Adrenal gland (tissue), 12 donors: ENCODE measurements around the gene SRRM2. TPM values are rescaled to one million over a fixed set of nuclear protein-coding genes. Genes with fewer than 3 reads are reported as not detected.

Experiments
- DNase-seq, 7 donors: peaks; one replicate each; pipeline ENCODE4 v3.0.0-alpha.2; 2019 to 2020
- H3K27ac ChIP-seq, 5 donors: fragments of 200-600 bp; sonication (generic) in 4 of 5; 1 replicate in 3 of 5; 2 replicates in 2 of 5; pipeline versions ENCODE4 v1.5.1 to v1.8.0; 2016 to 2020; ENCODE audit warnings: mild to moderate bottlenecking in 1 of 5
- H3K27me3 ChIP-seq: fragments of 200-600 bp; 2 replicates; pipeline ENCODE4 v1.8.0; 2021
- H3K36me3 ChIP-seq, 2 donors: fragments of 200-600 bp; replicated peaks in 1 of 2; 1 replicate in 1 of 2; 2 replicates in 1 of 2; pipeline versions ENCODE4 v1.5.1 to v1.8.0; 2018 to 2022
- H3K4me1 ChIP-seq, 2 donors: fragments of 200-600 bp; replicated peaks in 1 of 2; 1 replicate in 1 of 2; 2 replicates in 1 of 2; pipeline versions ENCODE4 v1.5.1 to v1.8.0; 2018 to 2021
- H3K4me3 ChIP-seq, 4 donors: fragments of 200-600 bp; sonication (generic) in 3 of 4; one replicate each; pipeline ENCODE4 v1.5.1; 2016 to 2018
- H3K9me3 ChIP-seq, 3 donors: fragments of 200-600 bp; sonication (generic) in 1 of 3; replicated peaks in 1 of 3; 1 replicate in 2 of 3; 2 replicates in 1 of 3; pipeline versions ENCODE4 v1.5.1 to v1.8.0; 2016 to 2021
- CTCF ChIP-seq, 6 experiments: fragments of 450-650 bp in 4 of 6; fragments of 200-600 bp in 2 of 6; sonication (generic) in 1 of 6; IDR thresholded peaks; 1 replicate in 5 of 6; 2 replicates in 1 of 6; pipeline versions ENCODE4 v1.5.1 to v1.8.0; 2016 to 2021; ENCODE audit warnings: antibody characterized with exemption in 6 of 6, mild to moderate bottlenecking in 2 of 6, moderate library complexity in 1 of 6
- POLR2A ChIP-seq, 2 donors: fragments of 450-650 bp; IDR thresholded peaks; one replicate each; pipeline ENCODE4 v1.6.1; 2017; ENCODE audit warnings: antibody characterized with exemption in 2 of 2, mild to moderate bottlenecking in 2 of 2, moderate library complexity in 1 of 2
- WGBS, 4 donors: extraction: QIAGEN DNeasy Blood & Tissue Kit in 2 of 4; methylation state at CpG; one replicate each; pipeline versions ENCODE4 v1.1.5 to v1.1.7; 2013 to 2017; 5-methylcytosine and 5-hydroxymethylcytosine counted together
- intact Hi-C, 2 donors: fragments of 100-400 bp; cut with DNase I; formaldehyde crosslinking; loops; one replicate each; pipeline versions ENCODE4 v1.14.1 to v1.15.0; 2022 to 2023
- polyA plus RNA-seq, 3 donors: library from polyadenylated mRNA; stranded (reverse); fragments of 200-250 nt in 2 of 3; fragments of 350-450 nt in 1 of 3; fragmentation: Illumina TruSeq in 1 of 3; extraction: RNeasy Lipid Tissue Mini Kit (QIAGEN cat#74804) in 1 of 3; gene quantifications; one replicate each; pipeline ENCODE4 v1.2.3, GENCODE V29; 2013 to 2014
- total RNA-seq, 9 donors: library from RNA; depleted of rRNA in 4 of 9; stranded (reverse); fragments of >200 nt in 4 of 9; fragments of 120-200 nt in 1 of 9; fragmentation: NEBNext Ultra II Directional in 1 of 9; extraction: Animal tissue kit (Norgen Biotek cat#: 25700) in 1 of 9; gene quantifications; one replicate each; pipeline versions ENCODE4 v1.1.0 to v1.2.4, GENCODE V29; 2013 to 2023
- donor health status: healthy with polysubstance abuse.
- donor health status: Bipolar disorder and iron deficiency.
- donor health status: DM: yes; HTN: yes; CAD: no.
- donor health status: DM: no; HTN: no; CAD: no.
- donor health status: DM: no; HTN: no; CAD: no.
- donor health status: DM: yes; HTN: yes; CAD: no.

The SRRM2 gene
- total and polyA plus RNA-seq, 12 donors = 81.7 to 3,120 (median 328) TPM

DNA sequence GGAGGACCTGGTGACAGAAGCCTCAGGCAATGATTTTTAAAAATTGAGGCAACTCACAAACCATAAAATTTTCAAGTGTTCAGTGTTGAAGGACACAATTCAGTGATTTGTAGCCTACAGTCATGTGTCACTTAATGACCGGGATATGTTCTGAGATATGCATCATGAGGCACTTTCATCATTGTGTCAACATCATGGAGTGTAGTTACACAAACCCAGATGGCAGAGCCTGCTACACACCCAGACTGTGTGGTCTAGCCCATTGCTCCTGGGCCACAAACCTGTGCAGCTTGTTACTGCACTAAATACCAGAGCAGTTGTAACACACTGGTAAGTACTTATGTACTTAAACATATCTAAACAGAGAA is 47.4 kb downstream of the SRRM2 start:
- intact Hi-C loops = loop anchor here in 1 of 2 donors (10.0 kb wide), 1 partner anchor 275 kb away; no protein-coding TSS in a partner anchor
- Histone ChIP-seq H3K27me3 (peaks cover 4% of the 10 kb centered on the region), H3K4me1 (no peaks in the 10 kb centered on the region), H3K9me3 (no peaks in the 10 kb centered on the region), H3K27ac (no peak overlapping the region), H3K36me3 (no peaks in the 10 kb centered on the region), H3K4me3 (no peak overlapping the region)
- 14 to 59% (median 52%) methylated on average over 1 of the region's 1 CpG for WGBS, 4 donors
- DNase-seq = no peak
- TF ChIP-seq POLR2A (IDR thresholded peaks at IDR 0.05) (no peak), CTCF (IDR thresholded peaks at IDR 0.05) (no peak)

DNA sequence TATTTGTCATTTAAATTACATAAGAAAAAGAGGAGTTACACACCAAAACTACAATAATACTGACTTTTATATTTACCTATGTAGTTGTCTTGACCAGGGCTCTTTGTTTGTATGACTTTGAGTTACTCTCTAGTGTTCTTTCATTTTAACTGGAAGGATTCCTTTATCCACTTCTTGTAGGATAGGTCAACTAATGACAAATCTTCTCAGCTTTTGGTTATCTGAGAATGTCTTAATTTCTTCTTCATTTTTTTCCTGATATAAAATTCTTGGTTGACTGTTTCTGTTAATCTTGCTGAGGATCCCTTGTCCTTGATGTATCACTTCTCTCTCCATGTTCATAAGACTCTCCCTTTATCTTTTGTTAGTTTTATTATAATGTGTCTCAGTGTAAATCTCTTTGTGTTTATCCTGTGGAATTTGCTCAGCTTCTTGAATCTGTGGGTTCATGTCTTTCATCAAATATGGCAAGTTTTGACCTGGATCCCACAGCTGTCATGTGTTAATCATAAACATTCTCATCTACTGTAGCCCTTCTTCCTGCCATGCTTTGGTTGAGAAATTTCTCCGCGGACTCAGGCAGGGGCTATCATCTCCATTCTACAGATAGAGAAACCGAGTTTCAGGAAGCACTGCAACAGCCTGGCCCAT is 51.2 kb downstream of the SRRM2 start:
- WGBS, 4 donors = 84 to 88% (median 86%) methylated on average over 3 of the region's 3 CpGs
- peaks cover 7% of the 10 kb centered on the region for H3K27me3 ChIP-seq
- TF ChIP-seq CTCF (IDR thresholded peaks at IDR 0.05) (no peak), POLR2A (IDR thresholded peaks at IDR 0.05) (no peak)
- no peak overlapping the region for H3K4me3 ChIP-seq
- no peak for DNase-seq
- H3K27ac ChIP-seq = no peak overlapping the region
- H3K9me3 ChIP-seq = no peaks in the 10 kb centered on the region
- H3K36me3 ChIP-seq = no peaks in the 10 kb centered on the region
- no peaks in the 10 kb centered on the region for H3K4me1 ChIP-seq
- intact Hi-C loops = loop anchor here in 1 of 2 donors (10.0 kb wide), 1 partner anchor 271 kb away; no protein-coding TSS in a partner anchor

GRCh38 chr16:2804728-2805127 is 52.3 kb downstream of the SRRM2 start:
- TF ChIP-seq CTCF (IDR thresholded peaks at IDR 0.05) (no peak), POLR2A (IDR thresholded peaks at IDR 0.05) (no peak)
- intact Hi-C loops = loop anchor here in 1 of 2 donors (10.0 kb wide), 1 partner anchor 270 kb away; no protein-coding TSS in a partner anchor
- Histone ChIP-seq H3K36me3 (no peaks in the 10 kb centered on the region), H3K27ac (no peak overlapping the region), H3K9me3 (no peaks in the 10 kb centered on the region), H3K4me3 (no peak overlapping the region), H3K4me1 (no peaks in the 10 kb centered on the region), H3K27me3 (peaks cover 3% of the 10 kb centered on the region)
- no peak for DNase-seq
- WGBS, 4 donors = 75 to 89% (median 87%) methylated on average over 4 of the region's 4 CpGs; no CpG with 5 or more reads in 1 of the 4 donors

DNA sequence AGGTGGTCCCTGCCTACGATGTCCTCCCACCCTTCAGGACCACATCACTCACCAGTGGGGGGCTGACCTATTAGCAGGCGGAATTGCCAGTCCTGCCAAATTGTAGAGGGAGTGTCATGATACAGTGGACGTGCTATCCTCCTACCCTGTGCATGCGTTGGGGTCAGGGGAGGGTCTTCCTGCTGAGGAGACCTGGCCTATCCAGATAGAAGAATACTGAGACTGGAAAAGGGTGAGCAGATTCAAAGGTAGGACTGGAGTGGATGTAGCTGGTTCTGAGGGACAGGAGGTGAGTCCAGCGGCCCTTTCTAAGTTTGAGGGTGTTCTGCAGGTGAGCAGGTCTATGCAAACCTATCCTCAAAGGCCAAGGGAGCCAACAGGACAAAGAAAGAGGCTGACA is 53.8 kb downstream of the SRRM2 start:
- no peak for TF ChIP-seq POLR2A (IDR thresholded peaks at IDR 0.05)
- no peak for TF ChIP-seq CTCF (IDR thresholded peaks at IDR 0.05)
- Histone ChIP-seq H3K4me3 (no peak overlapping the region), H3K4me1 (no peaks in the 10 kb centered on the region), H3K27me3 (peaks cover 3% of the 10 kb centered on the region), H3K36me3 (no peaks in the 10 kb centered on the region), H3K9me3 (no peaks in the 10 kb centered on the region), H3K27ac (no peak overlapping the region)
- intact Hi-C loops = loop anchor here in 1 of 2 donors (10.0 kb wide), 1 partner anchor 269 kb away; no protein-coding TSS in a partner anchor
- WGBS, 4 donors = 67 to 92% (median 75%) methylated on average over 4 to 5 of the region's 5 CpGs
- DNase-seq = no peak
